Measurements from ENCODE around the gene EMSY.
A peak's percentile ranks its signal among the peaks of the same experiment; 100 is the strongest.

GRCh38 chr11:76444384-76445120 is at the start of gene EMSY:
- TF ChIP-seq SPI1 (IDR thresholded peaks at IDR 0.05; ENCODE audit: borderline replicate concordance, low read depth) (no peak), CTCF (IDR thresholded peaks at IDR 0.05; ENCODE audit: insufficient read depth, low read length) (no peak), GABPA (IDR thresholded peaks at IDR 0.05; ENCODE audit: low read depth) (no peak), POLR2AphosphoS5 (IDR thresholded peaks at IDR 0.05; ENCODE audit: low read depth) (peak; percentile 99)

All from HL-60 (cell line).